WTC11 (cell line): Measurements from ENCODE around the gene GRAMD2A. TPM values are rescaled to one million over a fixed set of nuclear protein-coding genes. Genes with fewer than 3 reads are reported as not detected.

Source experiments
- ATAC-seq: fragments of 200-7000 bp; cut with Tn5 transposase; 2 replicates; pipeline ENCODE4 v1.10.0; 2021; ENCODE audit warnings: mild to moderate bottlenecking, moderate library complexity
- CTCF ChIA-PET: fragments of 300-600 bp; sonication (Branson Sonifier 250); formaldehyde crosslinking; loops from one replicate; lab custom pipeline; 2021; ENCODE audit warnings: antibody characterized with exemption; lab: Charles Lee
- POLR2A ChIA-PET: fragments of 350-600 bp; sonication (Branson Sonifier 250); formaldehyde crosslinking; loops from one replicate; lab custom pipeline; 2021; ENCODE audit warnings: antibody characterized with exemption; lab: Charles Lee
- DNase-seq: peaks from one replicate; pipeline ENCODE4 v3.0.0; 2021; ENCODE audit warnings: low spot score
- H3K27ac Mint-ChIP-seq: 2 replicates; pipeline ENCODE4 v1.8.0; 2021; ENCODE audit warnings: mixed read lengths
- H3K27me3 Mint-ChIP-seq: 2 replicates; pipeline ENCODE4 v1.8.0; 2021; ENCODE audit warnings: low read depth, mild to moderate bottlenecking, moderate library complexity, mixed read lengths
- H3K36me3 Mint-ChIP-seq: 2 replicates; pipeline ENCODE4 v1.8.0; 2021; ENCODE audit warnings: mixed read lengths
- H3K4me1 Mint-ChIP-seq: 2 replicates; pipeline ENCODE4 v1.8.0; 2022; ENCODE audit warnings: mixed read lengths
- H3K4me3 Mint-ChIP-seq: 2 replicates; pipeline ENCODE4 v1.8.0; 2021; ENCODE audit warnings: mild to moderate bottlenecking, moderate library complexity, mixed read lengths
- H3K9me3 Mint-ChIP-seq: 2 replicates; pipeline ENCODE4 v1.8.0; 2021; ENCODE audit warnings: mixed read lengths
- AFF4 ChIP-seq: sonication (generic); formaldehyde crosslinking; IDR thresholded peaks from 2 replicates; pipeline ENCODE4 v1.8.1; 2023; ENCODE audit warnings: mild to moderate bottlenecking, missing genetic modification reagents, borderline replicate concordance
- ATF1 ChIP-seq: sonication (generic); formaldehyde crosslinking; IDR thresholded peaks from 2 replicates; pipeline ENCODE4 v1.8.1; 2023; ENCODE audit warnings: mild to moderate bottlenecking, moderate library complexity, missing genetic modification reagents
- ATF3 ChIP-seq: sonication (generic); formaldehyde crosslinking; conservative IDR thresholded peaks from 2 replicates; pipeline ENCODE4 v1.8.1; 2022; ENCODE audit warnings: mild to moderate bottlenecking, missing genetic modification reagents
- CTCF ChIP-seq: fragments of 200-600 bp; IDR thresholded peaks from 2 replicates; pipeline ENCODE4 v1.8.0; 2022; ENCODE audit warnings: antibody characterized with exemption
- E2F5 ChIP-seq: sonication (generic); formaldehyde crosslinking; IDR thresholded peaks from 2 replicates; pipeline ENCODE4 v1.8.1; 2022; ENCODE audit warnings: mild to moderate bottlenecking, moderate library complexity, missing genetic modification reagents
- ETV6 ChIP-seq: sonication (generic); formaldehyde crosslinking; IDR thresholded peaks from 2 replicates; pipeline ENCODE4 v1.8.1; 2022; ENCODE audit warnings: mild to moderate bottlenecking, missing genetic modification reagents
- IRF2 ChIP-seq: sonication (generic); formaldehyde crosslinking; IDR thresholded peaks from 2 replicates; pipeline ENCODE4 v1.8.0; 2022; ENCODE audit warnings: low read depth, missing genetic modification reagents, borderline replicate concordance
- MLX ChIP-seq: sonication (generic); formaldehyde crosslinking; IDR thresholded peaks from 2 replicates; pipeline ENCODE4 v1.8.1; 2023; ENCODE audit warnings: mild to moderate bottlenecking, missing genetic modification reagents, moderate library complexity
- MXD4 ChIP-seq: fragments of 250-450 bp; sonication (Bioruptor Pico); IDR thresholded peaks from 2 replicates; pipeline ENCODE4 v1.8.0; 2021; ENCODE audit warnings: mild to moderate bottlenecking, moderate library complexity, borderline replicate concordance
- NFATC4 ChIP-seq: fragments of 250-450 bp; sonication (Bioruptor Pico); IDR thresholded peaks from 2 replicates; pipeline ENCODE4 v1.9.0; 2021; ENCODE audit warnings: mild to moderate bottlenecking
- RORB ChIP-seq: fragments of 250-450 bp; sonication (Bioruptor Pico); IDR thresholded peaks from 2 replicates; pipeline ENCODE4 v1.9.0; 2021; ENCODE audit warnings: mild to moderate bottlenecking
- STAT6 ChIP-seq: sonication (generic); formaldehyde crosslinking; conservative IDR thresholded peaks from 2 replicates; pipeline ENCODE4 v1.8.1; 2023; ENCODE audit warnings: mild to moderate bottlenecking, low read depth, missing genetic modification reagents, moderate library complexity
- ZNF219 ChIP-seq: sonication (generic); formaldehyde crosslinking; IDR thresholded peaks from 2 replicates; pipeline ENCODE4 v1.8.0; 2023; ENCODE audit warnings: missing genetic modification reagents, mild to moderate bottlenecking, borderline replicate concordance
- ZNF263 ChIP-seq: sonication (generic); formaldehyde crosslinking; IDR thresholded peaks from 2 replicates; pipeline ENCODE4 v1.8.1; 2022; ENCODE audit warnings: low read depth, mild to moderate bottlenecking, moderate library complexity, missing genetic modification reagents
- ZNF425 ChIP-seq: fragments of 250-450 bp; sonication (Bioruptor Pico); conservative IDR thresholded peaks from 2 replicates; pipeline ENCODE4 v1.9.0; 2021; ENCODE audit warnings: mild to moderate bottlenecking
- ZNF512 ChIP-seq: sonication (generic); formaldehyde crosslinking; IDR thresholded peaks from 2 replicates; pipeline ENCODE4 v1.8.1; 2022; ENCODE audit warnings: missing genetic modification reagents, borderline replicate concordance
- ZSCAN18 ChIP-seq: fragments of 250-450 bp; sonication (Bioruptor Pico); IDR thresholded peaks from 2 replicates; pipeline ENCODE4 v2.1.2; 2022; ENCODE audit warnings: mild to moderate bottlenecking, moderate library complexity
- total RNA-seq: library from RNA; stranded (reverse); gene quantifications from 3 replicates; pipeline ENCODE4 v1.2.3, GENCODE V29; 2021

GRAMD2A gene
- total RNA-seq, 1 experiment from 2014 or later = 1.9 TPM

- DNase-seq = no peak
- CTCF ChIA-PET = interaction anchor here (0.5 to 1.2 kb wide), 5 partner anchors 20 to 372 kb away, joined by 3 to 6 read pairs (median 3); no protein-coding TSS in a partner anchor
- ATAC-seq = no peak; the same call in 1 of the 2 replicates
- H3K27me3 Mint-ChIP-seq = peaks cover 14% of the 10 kb centered on the region
- no peak overlapping the region for H3K4me3 Mint-ChIP-seq
- peaks cover 20% of the 10 kb centered on the region for H3K4me1 Mint-ChIP-seq
- TF ChIP-seq ZNF263 (CRISPR knock-in tag) = no peak
- TF ChIP-seq RORB (CRISPR knock-in tag) = no peak
- no peak for TF ChIP-seq ZNF512 (CRISPR knock-in tag)
- TF ChIP-seq ATF1 (CRISPR knock-in tag) = no peak
- no peak for TF ChIP-seq ZSCAN18 (CRISPR knock-in tag)
- TF ChIP-seq ZNF219 (CRISPR knock-in tag) = no peak
- TF ChIP-seq ZNF425 = no peak
- TF ChIP-seq CTCF = no peak
- TF ChIP-seq MLX (CRISPR knock-in tag) = no peak
- TF ChIP-seq ATF3 (CRISPR knock-in tag) = no peak
- no peak for TF ChIP-seq NFATC4 (CRISPR knock-in tag)
- TF ChIP-seq AFF4 (CRISPR knock-in tag) = no peak
- no peak for TF ChIP-seq IRF2 (CRISPR knock-in tag)
- TF ChIP-seq E2F5 (CRISPR knock-in tag) = no peak
- no peak for TF ChIP-seq MXD4 (CRISPR knock-in tag)
- no peak for TF ChIP-seq ETV6 (CRISPR knock-in tag)
- no peak for TF ChIP-seq STAT6 (CRISPR knock-in tag)
- TF ChIP-seq, all 79 proteins: peak for 0
- Mint-ChIP-seq H3K27ac (no peak overlapping the region), H3K9me3 (no peaks in the 10 kb centered on the region), H3K36me3 (no peaks in the 10 kb centered on the region)
- POLR2A ChIA-PET = interaction anchor here (0.6 kb wide), 1 partner anchor 115 kb away, joined by 3 read pairs; no protein-coding TSS in a partner anchor
These were observed 17.5 kb downstream of the GRAMD2A start for GRCh38 chr15:72179950-72180581.
